Large intestine (tissue), 1 donor: ENCODE measurements around the gene AKAP4. TPM values are rescaled to one million over a fixed set of nuclear protein-coding genes. Genes with fewer than 3 reads are reported as not detected.

Experiments used
- polyA plus RNA-seq: library from polyadenylated mRNA; unstranded; fragments of 120-200 nt; gene quantifications from one replicate; pipeline ENCODE4 v1.2.1, GENCODE V29; 2013

AKAP4 gene
- polyA plus RNA-seq, 1 donor, result 0.07 TPM

Other genes with a start within 250 kb of the AKAP4 start
- gene CCNB3, start 3.8 kb upstream of the AKAP4 start, polyA plus RNA-seq, result 0.40 TPM